Stimulated activated CD8-positive, alpha-beta memory T cell treated with anti-CD3 and anti-CD28 coated beads, Interleukin-15, amount 100 ng/mL, for 24 hours (primary cell): ENCODE results near the gene CLEC7A.

Experiments
- DNase-seq: peaks from one replicate; pipeline ENCODE4 v3.0.0-alpha.2; 2020; ENCODE audit warnings: low read depth

Gene CLEC7A

DNA sequence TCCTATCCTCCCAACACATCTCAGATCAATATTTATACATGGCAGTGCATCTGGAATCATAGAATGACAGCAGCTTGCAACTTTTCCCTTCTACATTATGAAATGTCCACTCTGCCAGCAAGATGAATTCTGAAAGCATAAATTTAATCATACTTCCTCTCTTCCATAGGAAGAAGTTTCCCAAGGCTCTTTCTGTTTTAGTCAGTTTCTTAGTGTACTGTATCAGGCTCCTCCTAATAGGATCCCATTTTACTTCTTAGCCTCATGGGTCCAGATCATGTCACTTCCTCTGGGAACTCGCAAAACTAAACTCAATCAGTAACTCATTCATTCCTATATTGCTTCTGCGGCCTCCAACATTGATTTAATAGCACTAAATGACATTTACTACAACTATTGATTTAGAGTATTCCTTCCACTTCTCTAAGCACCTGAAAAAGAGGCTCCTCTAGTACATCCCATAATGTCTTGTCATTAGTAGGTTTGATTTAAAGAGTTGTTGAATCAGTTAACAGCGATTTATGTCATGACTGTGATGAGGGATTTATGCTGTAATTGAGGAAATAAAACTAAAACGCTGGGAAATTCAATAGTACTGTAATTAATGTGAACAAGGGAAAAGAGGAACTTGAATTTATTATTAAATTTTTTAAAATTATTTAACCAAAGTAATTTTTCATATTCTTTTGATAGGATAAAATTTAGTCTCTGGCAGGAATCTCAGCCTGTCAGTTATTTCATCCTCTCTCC is 35.2 kb downstream of the CLEC7A start:
- no peak for DNase-seq

DNA sequence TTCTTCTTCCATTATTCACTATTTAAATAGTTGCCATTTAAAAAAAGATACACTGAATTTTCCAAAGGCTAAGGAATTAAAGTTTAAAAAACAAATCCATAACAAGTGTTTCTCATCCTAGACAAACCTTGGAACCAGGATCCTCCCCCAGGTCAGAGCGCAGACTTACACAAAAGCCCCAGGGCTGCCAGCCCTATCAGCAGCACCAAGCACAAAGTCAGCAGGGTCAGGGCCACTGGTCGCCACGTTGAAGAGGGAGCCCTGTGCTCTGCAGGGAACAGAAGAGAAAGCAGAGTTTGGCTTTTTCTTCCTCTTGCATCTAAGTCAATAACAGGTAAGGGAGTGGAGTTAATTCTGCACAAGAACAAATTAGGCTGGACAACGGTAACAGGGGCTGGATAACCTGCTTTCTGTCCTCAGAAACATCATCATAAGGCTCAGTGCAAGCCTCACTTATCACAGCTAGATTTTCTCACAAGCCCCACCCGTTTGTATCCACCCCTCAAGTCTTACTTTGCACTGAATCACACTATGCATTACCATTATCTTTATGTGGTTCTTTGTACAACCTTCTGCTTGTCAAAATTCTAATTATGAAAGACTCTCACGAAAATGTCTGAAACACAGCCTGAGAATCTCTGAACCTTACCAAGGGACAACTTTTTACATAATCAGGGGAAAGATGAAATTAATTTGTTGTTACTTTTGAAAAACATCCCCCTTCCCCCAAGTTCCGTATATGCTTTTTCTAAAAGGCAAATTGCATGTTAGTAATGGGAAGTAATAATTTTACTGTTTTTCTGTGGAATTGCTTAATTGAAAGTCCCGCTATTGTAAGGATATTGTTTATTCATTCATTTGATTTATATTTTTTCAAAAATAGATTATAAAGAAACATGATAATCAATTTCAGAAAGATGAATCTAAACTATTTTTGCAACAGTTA is 40.8 kb downstream of the CLEC7A start:
- no peak for DNase-seq

DNA sequence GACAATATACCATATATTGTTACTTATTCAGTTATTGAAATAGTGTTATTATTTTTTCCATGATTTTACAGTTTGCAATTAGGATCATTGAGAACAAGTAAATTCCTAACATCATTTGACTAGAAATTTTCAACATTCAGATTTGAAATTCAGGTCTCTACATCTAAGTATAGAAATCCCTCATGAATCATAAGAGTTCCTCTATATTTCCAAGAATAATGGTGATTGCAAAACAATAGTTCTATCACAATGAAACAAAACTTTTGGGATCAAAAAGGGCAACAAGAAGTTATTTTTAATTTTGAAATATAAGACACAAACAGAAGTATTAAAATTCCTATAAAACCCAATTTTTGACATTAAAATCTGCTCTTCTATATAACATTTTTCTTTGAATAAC is 42.0 kb downstream of the CLEC7A start:
- no peak for DNase-seq

DNA sequence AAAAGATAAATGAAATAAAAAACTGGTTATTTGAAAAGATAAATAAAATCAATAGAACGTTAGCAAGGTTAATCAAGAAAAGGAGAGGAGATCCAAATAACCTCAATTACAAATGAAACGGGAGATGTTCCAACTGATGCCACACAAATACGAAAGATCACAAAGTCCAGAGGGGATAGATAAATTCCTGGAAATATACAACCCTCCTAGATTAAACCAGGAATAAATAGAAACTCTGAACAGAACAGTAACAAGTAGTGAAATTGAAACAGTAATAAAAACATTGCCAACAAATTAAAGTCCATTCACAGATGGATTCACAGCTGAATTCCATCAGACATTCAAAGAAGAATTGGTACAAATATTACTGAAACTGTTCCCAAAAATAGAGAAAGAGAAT is 43.6 kb downstream of the CLEC7A start:
- no peak for DNase-seq

DNA sequence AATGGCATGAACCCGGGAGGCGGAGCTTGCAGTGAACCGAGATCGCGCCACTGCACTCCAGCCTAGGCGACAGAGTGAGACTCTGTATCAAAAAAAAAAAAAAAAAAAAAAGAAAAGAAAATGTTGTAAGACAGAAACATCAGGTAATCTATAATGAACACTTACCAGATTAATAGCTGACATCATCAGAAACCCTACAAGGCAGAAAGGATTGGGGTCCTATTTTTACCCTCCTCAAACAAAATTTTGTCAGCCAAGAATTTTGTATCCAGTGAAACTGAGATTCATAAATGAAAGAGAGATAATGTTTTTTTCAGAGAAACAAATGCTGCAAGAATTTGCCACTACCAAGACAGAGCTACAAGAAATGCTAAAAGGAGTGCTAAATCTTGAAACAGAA is 45.3 kb downstream of the CLEC7A start:
- no peak for DNase-seq

DNA sequence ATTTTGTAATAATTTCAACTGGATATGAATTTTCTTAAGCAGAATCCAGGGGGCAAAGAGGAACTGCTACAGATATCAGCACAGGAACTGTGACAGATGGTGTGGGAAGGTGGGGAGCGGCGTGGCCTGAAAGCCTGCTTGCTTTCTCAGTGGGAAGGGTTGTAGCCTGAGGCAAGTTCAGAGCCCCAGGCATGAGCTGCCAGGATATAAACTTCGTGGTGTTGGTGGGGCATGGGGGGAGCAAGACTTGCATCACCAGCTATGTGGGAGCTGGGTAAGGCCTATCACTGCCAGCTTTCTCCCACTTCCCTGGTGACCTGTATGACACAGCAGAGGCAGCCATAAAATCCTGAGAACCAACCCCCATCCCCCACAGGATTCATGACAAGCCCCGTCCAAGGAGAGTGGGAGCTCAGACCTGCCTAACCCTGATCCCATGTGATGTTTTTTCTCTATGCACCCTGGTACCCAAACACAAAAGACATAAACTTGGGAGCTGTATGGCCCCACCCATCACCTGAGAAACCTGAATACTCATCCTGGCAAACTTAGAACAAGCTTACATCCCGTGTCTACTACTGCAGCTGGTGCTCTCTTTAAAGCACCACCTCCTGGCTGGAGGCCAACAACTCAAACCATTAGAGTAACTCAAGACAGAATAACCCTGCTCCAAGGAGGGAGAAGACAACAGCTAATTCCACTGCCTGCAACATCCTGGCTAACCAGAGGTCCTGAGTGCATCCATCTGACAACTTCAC is 47.7 kb downstream of the CLEC7A start:
- DNase-seq = no peak

DNA sequence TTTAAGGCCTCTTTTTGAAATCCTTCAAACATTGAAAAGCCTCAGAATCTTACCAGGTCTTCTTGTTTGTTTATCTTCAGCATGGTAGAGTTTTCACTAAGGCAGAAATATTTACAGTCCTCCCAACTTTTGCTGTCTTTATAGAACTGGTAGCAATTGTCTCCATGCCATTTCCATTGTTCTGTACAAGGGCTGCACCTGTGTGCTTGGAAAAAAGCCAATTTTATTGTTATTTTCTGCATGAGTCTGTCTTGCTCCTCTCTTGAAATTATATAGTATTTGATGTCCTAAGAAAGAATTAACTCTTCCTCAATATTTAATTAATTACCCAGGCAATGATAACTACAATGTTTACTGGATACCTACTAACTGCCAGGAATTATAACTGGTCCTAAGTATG is 54.5 kb downstream of the CLEC7A start:
- DNase-seq = no peak

DNA sequence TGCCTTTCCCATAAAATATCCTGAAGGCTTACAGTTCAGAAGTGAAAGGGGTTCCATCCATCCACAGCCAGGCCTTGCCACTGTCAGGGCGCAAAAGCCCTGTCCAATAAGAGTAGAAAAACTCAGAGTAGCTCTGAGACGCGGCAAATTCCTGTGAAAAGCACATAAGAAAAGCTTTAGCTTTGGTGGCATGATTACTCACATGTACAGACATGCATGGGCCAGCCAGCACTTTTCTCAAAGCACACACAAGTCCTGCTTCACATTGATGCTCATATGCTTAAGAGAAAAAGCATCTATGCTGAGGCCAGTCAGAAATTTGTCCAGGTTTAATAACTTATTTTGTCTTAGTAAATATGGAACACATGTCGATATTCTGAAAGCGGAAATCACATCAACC is 56.7 kb downstream of the CLEC7A start:
- no peak for DNase-seq

DNA sequence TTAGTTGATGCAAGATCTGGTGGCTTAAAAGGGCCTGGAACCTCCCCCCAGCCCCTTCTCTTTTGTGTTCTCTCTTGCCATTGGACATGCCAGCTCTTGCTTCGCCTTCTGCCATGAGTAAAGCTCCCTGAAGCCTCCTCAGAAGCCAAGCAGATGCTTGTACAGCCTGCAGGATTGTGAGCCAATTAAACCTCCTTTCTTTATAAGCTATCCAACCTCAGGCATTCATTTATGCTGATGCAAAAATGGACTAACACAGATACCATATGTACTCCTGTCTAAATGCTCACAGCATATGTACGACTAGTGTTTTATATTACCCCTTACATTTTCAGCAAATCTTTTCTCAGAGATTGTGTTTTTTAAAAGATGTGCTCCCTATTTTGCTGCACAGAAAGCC is 57.9 kb downstream of the CLEC7A start:
- no peak for DNase-seq

DNA sequence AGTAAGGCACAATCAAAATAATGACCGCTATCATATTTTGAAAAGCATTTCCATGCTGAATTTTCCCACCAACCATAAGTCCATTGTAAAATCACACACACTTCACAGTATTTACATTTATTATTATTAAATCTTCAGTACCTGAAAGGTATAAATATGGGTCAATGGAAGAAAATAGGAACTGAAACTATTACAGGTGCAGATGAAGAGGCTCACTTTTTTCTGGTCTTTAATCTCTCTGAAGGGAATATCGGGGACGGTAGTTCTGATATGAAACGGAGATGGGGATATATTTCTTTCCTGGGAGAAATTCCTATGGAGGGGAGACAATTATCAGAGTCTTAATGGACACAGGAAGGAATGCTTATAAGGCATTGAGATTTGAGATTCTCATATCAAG is 59.6 kb downstream of the CLEC7A start:
- DNase-seq = no peak

DNA sequence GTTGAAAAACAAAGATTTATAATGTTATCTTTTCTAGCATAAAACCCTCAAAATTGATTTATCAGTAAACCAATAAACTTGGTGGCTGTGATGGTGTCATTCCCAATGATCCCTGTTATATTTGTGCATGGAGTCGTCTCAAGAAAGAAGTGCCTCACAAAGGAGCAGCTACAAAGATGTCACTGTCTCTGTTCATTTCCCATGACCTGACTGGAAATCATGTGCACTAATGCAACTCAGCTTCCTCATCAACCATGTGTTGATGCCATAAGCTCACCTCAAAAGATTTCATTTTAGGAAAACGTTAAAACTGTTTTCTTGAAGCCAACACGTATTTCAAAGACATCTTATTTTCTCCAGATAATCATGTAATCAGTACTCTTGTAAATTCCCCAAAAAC is 60.0 kb downstream of the CLEC7A start:
- DNase-seq = no peak

DNA sequence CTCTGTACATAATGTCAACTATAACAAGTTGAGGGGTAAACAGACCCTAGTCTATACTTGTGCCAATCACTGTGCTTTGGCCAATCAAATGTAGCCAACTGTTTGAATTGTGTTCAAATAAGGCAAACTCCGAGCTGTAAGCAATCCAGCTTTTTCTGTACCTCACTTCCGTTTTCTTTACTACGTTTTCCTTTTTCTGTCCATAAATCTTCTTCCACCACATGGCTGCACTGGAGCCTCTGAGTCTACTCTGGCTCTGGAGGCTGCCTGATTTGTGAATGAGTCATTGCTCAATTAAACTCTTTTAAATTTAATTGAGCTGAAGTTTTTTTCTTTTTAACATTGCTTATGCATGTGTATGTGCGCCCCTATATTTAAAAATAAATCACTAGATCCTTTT is 60.9 kb downstream of the CLEC7A start:
- no peak for DNase-seq

DNA sequence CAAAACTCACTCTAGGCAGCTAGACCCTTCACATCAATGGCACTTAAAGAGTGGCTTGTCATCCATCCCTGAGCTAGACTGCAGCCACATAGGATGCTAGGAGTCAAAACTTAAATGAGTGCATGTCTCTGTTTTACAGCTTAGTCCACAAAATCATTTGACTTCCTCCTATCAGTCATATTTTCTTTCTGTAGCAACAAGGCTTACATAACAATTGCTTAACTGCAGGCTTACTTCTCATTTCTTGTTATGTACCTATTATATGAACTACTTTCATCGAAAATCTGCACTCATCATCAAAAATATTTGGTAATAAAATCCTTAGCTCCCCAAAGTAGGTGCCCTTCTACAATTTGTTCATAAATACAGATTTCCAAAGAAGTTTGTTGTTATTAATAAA is 61.4 kb downstream of the CLEC7A start:
- DNase-seq = no peak

DNA sequence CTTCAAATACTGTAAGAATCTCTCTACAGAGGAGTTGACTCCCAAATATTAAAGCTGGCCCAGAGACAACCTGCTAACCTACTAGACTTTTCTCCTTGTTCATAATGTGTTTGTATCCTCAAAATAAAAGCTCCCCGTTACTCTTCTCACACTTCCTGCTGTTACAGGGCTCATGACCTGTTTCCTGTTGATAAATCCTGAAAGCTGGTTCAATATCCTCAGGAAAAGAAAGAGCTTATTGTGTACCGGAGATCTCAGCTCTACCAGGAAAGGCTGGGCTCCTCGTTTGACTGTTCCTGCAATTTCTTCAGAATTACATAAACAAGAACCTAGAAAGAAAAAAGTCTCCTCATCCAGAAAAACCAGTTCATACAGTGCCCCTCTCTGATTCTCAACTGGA is 62.1 kb downstream of the CLEC7A start:
- DNase-seq = no peak

DNA sequence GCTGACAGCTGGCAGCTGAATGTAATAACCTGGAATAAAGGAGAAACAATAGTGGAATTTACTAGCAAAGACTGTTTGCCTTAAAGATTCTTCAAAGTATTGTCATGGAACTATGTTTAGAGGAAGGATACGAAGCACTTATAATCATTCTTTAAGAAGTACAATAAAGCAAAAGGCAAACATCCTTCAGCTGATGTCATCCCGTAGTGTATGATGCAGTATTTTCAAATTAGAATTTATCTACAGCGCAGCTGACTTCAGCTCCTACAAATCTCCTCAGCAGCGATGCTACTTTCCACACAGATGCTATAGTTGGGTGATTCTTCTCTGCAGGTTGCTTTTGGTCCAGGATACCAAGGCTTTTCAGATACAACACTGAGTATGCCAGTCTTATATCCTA is 62.7 kb downstream of the CLEC7A start:
- no peak for DNase-seq
